H1 (cell line): ENCODE measurements around the gene CLN5. TPM values are rescaled to one million over a fixed set of nuclear protein-coding genes. Genes with fewer than 3 reads are reported as not detected.

Experiments
- CTCF ChIA-PET: fragments of 300-600 bp; sonication (Branson Sonifier 250); formaldehyde crosslinking; loops from one replicate; lab custom pipeline; 2021; ENCODE audit not compliant: partially characterized antibody; lab: Charles Lee
- POLR2A ChIA-PET: fragments of 300-600 bp; sonication (Branson Sonifier 250); formaldehyde crosslinking; loops from one replicate; lab custom pipeline; 2021; ENCODE audit warnings: inconsistent platforms; ENCODE audit not compliant: partially characterized antibody; lab: Charles Lee
- DNase-seq, 2 experiments: peaks; one replicate each; pipeline versions ENCODE4 v3.0.0 to v3.0.0-alpha.2; 2010 to 2022; ENCODE audit warnings: low spot score in 2 of 2, low read depth in 1 of 2, mixed read lengths in 1 of 2
- FAIRE-seq: peaks from 2 replicates; lab custom pipeline; 2011; peaks lifted over from hg19 to GRCh38; lab: Jason Lieb, UNC
- H2AFZ ChIP-seq: 2 replicates; pipeline ENCODE4 v1.8.1; 2012; ENCODE audit warnings: low read length, inconsistent platforms
- H2AK5ac ChIP-seq: 2 replicates; pipeline ENCODE4 v1.6.1; 2013; ENCODE audit warnings: low read depth, low read length
- H2BK120ac ChIP-seq: replicated peaks from 2 replicates; pipeline ENCODE3; 2013; ENCODE audit warnings: low read depth, low read length, inconsistent platforms
- H2BK12ac ChIP-seq: 2 replicates; pipeline ENCODE4 v1.6.1; 2013; ENCODE audit warnings: low read depth, low read length
- H2BK15ac ChIP-seq: 2 replicates; pipeline ENCODE4 v1.6.1; 2013; ENCODE audit warnings: low read length
- H2BK20ac ChIP-seq: 2 replicates; pipeline ENCODE4 v1.6.1; 2013; ENCODE audit warnings: low read length
- H2BK5ac ChIP-seq: 2 replicates; pipeline ENCODE4 v1.6.1; 2013; ENCODE audit warnings: low read depth, low read length
- H3K14ac ChIP-seq: 2 replicates; pipeline ENCODE4 v1.6.1; 2013; ENCODE audit warnings: inconsistent platforms; ENCODE audit not compliant: insufficient read length
- H3K18ac ChIP-seq: 2 replicates; pipeline ENCODE4 v1.6.1; 2013; ENCODE audit warnings: low read length; ENCODE audit errors: extremely low read depth
- H3K23ac ChIP-seq: 2 replicates; pipeline ENCODE4 v1.6.1; 2013; ENCODE audit warnings: inconsistent platforms; ENCODE audit not compliant: insufficient read length
- H3K23me2 ChIP-seq: 2 replicates; pipeline ENCODE4 v1.6.1; 2013; ENCODE audit warnings: low read depth, low read length
- H3K27ac ChIP-seq: 2 replicates; pipeline ENCODE4 v1.6.1; 2011; ENCODE audit warnings: low read depth, low read length, inconsistent platforms
- H3K27me3 ChIP-seq, 4 experiments: replicated peaks in 1 of 4; 1 replicate in 1 of 4; 2 replicates in 3 of 4; pipeline versions ENCODE4 v1.6.1 to v1.8.1; 2011 to 2013; ENCODE audit warnings: low read length in 3 of 4, mild to moderate bottlenecking in 3 of 4, inconsistent platforms in 2 of 4, mixed read lengths in 2 of 4, moderate library complexity in 1 of 4; ENCODE audit not compliant: control insufficient read depth in 3 of 4, insufficient read depth in 3 of 4; ENCODE audit errors: extremely low read depth in 1 of 4
- H3K36me3 ChIP-seq, 4 experiments: 2 replicates each; pipeline versions ENCODE4 v1.6.1 to v1.8.1; 2011 to 2013; ENCODE audit warnings: mild to moderate bottlenecking in 4 of 4, low read length in 3 of 4, moderate library complexity in 2 of 4, control low read depth in 1 of 4, inconsistent platforms in 1 of 4; ENCODE audit not compliant: insufficient read depth in 4 of 4, control insufficient read depth in 2 of 4
- H3K4ac ChIP-seq: replicated peaks from 2 replicates; pipeline ENCODE3; 2013; ENCODE audit warnings: low read length, low read depth, mixed read lengths, inconsistent platforms; ENCODE audit not compliant: insufficient read length
- H3K4me1 ChIP-seq, 4 experiments: replicated peaks in 1 of 4; 1 replicate in 1 of 4; 2 replicates in 3 of 4; pipeline versions ENCODE4 v1.6.1 to v1.8.1; 2011 to 2013; ENCODE audit warnings: low read length in 3 of 4, inconsistent platforms in 2 of 4, mixed read lengths in 1 of 4; ENCODE audit not compliant: insufficient read depth in 4 of 4, control insufficient read depth in 3 of 4
- H3K4me2 ChIP-seq, 2 experiments: 2 replicates each; pipeline versions ENCODE4 v1.6.1 to v1.8.1; 2011 to 2013; ENCODE audit warnings: low read depth in 2 of 2, low read length in 2 of 2, control low read depth in 1 of 2, inconsistent platforms in 1 of 2, mild to moderate bottlenecking in 1 of 2; ENCODE audit not compliant: insufficient read depth in 1 of 2
- H3K4me3 ChIP-seq, 4 experiments: fragments of 200-600, 300-600 bp in 1 of 4; sonication (generic), shearing (Covaris generic), sonication (Bioruptor Twin) in 1 of 4; 2 replicates each; pipeline versions ENCODE4 v1.5.1 to v1.8.1; 2011 to 2016; ENCODE audit warnings: low read length in 4 of 4, low read depth in 3 of 4, control low read depth in 2 of 4, inconsistent platforms in 2 of 4, mild to moderate bottlenecking in 2 of 4, mixed read lengths in 1 of 4, moderate library complexity in 1 of 4; ENCODE audit not compliant: insufficient read depth in 2 of 4; ENCODE audit errors: extremely low read depth in 1 of 4
- H3K56ac ChIP-seq: replicated peaks from 2 replicates; pipeline ENCODE3; 2013; ENCODE audit warnings: low read depth, mild to moderate bottlenecking, mixed read lengths, low read length, inconsistent platforms; ENCODE audit not compliant: insufficient read length
- H3K79me1 ChIP-seq: 2 replicates; pipeline ENCODE4 v1.6.1; 2013; ENCODE audit warnings: low read depth, low read length, control low read depth
- H3K79me2 ChIP-seq, 2 experiments: 2 replicates each; pipeline versions ENCODE4 v1.6.1 to v1.8.1; 2012 to 2013; ENCODE audit warnings: low read length in 2 of 2, mild to moderate bottlenecking in 2 of 2, inconsistent platforms in 1 of 2; ENCODE audit not compliant: insufficient read depth in 2 of 2, control insufficient read depth in 1 of 2
- H3K9ac ChIP-seq, 4 experiments: replicated peaks in 1 of 4; 1 replicate in 1 of 4; 2 replicates in 3 of 4; pipeline versions ENCODE4 v1.6.1 to v1.8.1; 2011 to 2013; ENCODE audit warnings: low read depth in 3 of 4, low read length in 3 of 4, control low read depth in 2 of 4, mild to moderate bottlenecking in 2 of 4, moderate library complexity in 2 of 4, inconsistent platforms in 1 of 4; ENCODE audit errors: extremely low read depth in 1 of 4
- H3K9me3 ChIP-seq, 2 experiments: 2 replicates each; pipeline versions ENCODE4 v1.6.1 to v1.8.1; 2012 to 2013; ENCODE audit warnings: mild to moderate bottlenecking in 2 of 2, moderate library complexity in 2 of 2, control low read depth in 1 of 2, inconsistent platforms in 1 of 2, low read depth in 1 of 2, low read length in 1 of 2, mixed read lengths in 1 of 2; ENCODE audit not compliant: insufficient read depth in 2 of 2
- H4K20me1 ChIP-seq, 2 experiments: replicated peaks in 1 of 2; 2 replicates each; pipeline versions ENCODE3 to v1.8.1; 2011 to 2013; ENCODE audit warnings: inconsistent platforms in 2 of 2, low read length in 2 of 2, mild to moderate bottlenecking in 1 of 2; ENCODE audit not compliant: insufficient read depth in 2 of 2, control insufficient read depth in 1 of 2
- H4K5ac ChIP-seq: 2 replicates; pipeline ENCODE4 v1.6.1; 2013; ENCODE audit warnings: low read length, low read depth, mixed read lengths, inconsistent platforms; ENCODE audit not compliant: insufficient read length
- H4K8ac ChIP-seq: 2 replicates; pipeline ENCODE4 v1.8.0; 2013; ENCODE audit warnings: mild to moderate bottlenecking, moderate library complexity, low read length, inconsistent platforms; ENCODE audit not compliant: insufficient read depth; ENCODE audit errors: extremely low read depth
- H4K91ac ChIP-seq: replicated peaks from 2 replicates; pipeline ENCODE3; 2013; ENCODE audit warnings: low read length, mixed read lengths, inconsistent platforms; ENCODE audit not compliant: insufficient read length
- EGR1 ChIP-seq: IDR thresholded peaks from 2 replicates; pipeline ENCODE4 v1.6.1; 2011; ENCODE audit warnings: low read depth, low read length, borderline replicate concordance
- GTF2F1 ChIP-seq: IDR thresholded peaks from 2 replicates; pipeline ENCODE4 v1.6.1; 2012; ENCODE audit warnings: low read depth, low read length, improper control_type of control experiment, borderline replicate concordance
- RAD21 ChIP-seq, 2 experiments: IDR thresholded peaks in 1 of 2; conservative IDR thresholded peaks in 1 of 2; 2 replicates each; pipeline ENCODE4 v1.6.1; 2011; ENCODE audit warnings: low read depth in 2 of 2, low read length in 2 of 2, improper control_type of control experiment in 1 of 2, inconsistent platforms in 1 of 2, mild to moderate bottlenecking in 1 of 2, moderate library complexity in 1 of 2
- WGBS, 2 experiments: shearing (Covaris generic) in 1 of 2; methylation state at CpG; one replicate each; pipeline versions ENCODE4 v1.1.6 to v1.1.7; 2013 to 2015; ENCODE audit warnings: low lambda C conversion rate in 2 of 2, mixed read lengths in 2 of 2, inconsistent platforms in 1 of 2, low coverage in 1 of 2, missing lambda C conversion rate in 1 of 2; ENCODE audit not compliant: insufficient replicate concordance in 2 of 2, insufficient coverage in 1 of 2, insufficient read length in 1 of 2; ENCODE audit errors: extremely low coverage in 1 of 2, missing lambda C conversion rate in 1 of 2; 5-methylcytosine and 5-hydroxymethylcytosine counted together
- polyA plus RNA-seq, 7 experiments: library from polyadenylated mRNA; depleted of rRNA in 3 of 7; stranded (reverse) in 5 of 7; unstranded in 2 of 7; fragments of >200 nt in 5 of 7; fragments of 200-250 nt in 2 of 7; gene quantifications; 1 replicate in 5 of 7; 2 replicates in 1 of 7; 4 replicates in 1 of 7; pipeline versions ENCODE4 v1.2.1 to v1.2.3, GENCODE V29; 2011 to 2013; ENCODE audit warnings: missing spikeins in 2 of 7, mixed read lengths in 2 of 7
- total RNA-seq: library from RNA; stranded (reverse); fragmentation: NEBNext Ultra II Directional; extraction: Animal tissue kit (Norgen Biotek cat#: 25700); gene quantifications from 2 replicates; pipeline ENCODE4 v1.2.1, GENCODE V29; 2021
- TF ChIP-seq, protein P1 (sequence below), 3 experiments: IDR thresholded peaks; 1 replicate in 2 of 3; 2 replicates in 1 of 3; pipeline versions ENCODE4 v1.5.1 to v1.6.1; 2011; ENCODE audit warnings: low read length in 3 of 3, mild to moderate bottlenecking in 3 of 3, inconsistent platforms in 2 of 3, low read depth in 1 of 3, moderate library complexity in 1 of 3; ENCODE audit not compliant: insufficient read depth in 1 of 3; ENCODE audit errors: control extremely low read depth in 1 of 3
- TF ChIP-seq, protein P2 (sequence below): IDR thresholded peaks from 2 replicates; pipeline ENCODE4 v1.6.1; 2012; ENCODE audit warnings: low read length, inconsistent platforms

The CLN5 gene
- total and polyA plus RNA-seq, 2 of the 8 experiments (the other 6 are each of a cell fraction or from before 2014, with no cell fraction given), result 5.3 to 10.1 TPM

DNA sequence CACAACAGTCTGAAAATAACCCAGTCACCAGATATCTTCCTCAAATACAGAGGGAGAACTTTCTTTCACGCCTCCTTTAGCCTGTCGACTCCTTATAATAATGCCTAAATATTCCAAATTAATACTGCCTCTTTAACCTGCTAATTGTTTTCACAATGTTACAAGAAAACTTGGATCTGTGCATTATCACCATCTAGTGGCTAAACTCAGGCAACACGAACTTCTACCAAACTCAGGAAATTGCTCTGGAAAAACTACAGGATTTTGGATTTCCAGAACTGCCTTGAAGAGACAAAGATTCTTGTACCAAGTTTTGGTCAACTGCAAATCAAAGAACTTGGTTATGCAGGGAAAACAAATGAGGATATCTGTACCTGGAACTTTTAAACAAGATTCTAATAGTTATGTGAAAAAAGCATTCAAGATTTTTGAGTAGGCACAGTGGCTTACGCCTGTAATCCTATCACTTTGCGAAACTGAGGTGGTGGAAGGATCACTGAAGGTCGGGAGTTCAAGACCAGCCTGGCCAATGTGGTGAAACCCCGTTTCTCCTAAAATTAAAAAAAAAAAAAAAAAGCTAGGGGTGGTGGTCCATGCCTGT is 10.8 kb downstream of the CLN5 start:
- CTCF ChIA-PET, result interaction anchor here (0.6 to 4.7 kb wide), 23 partner anchors 8 to 1311 kb away, joined by 3 to 26 read pairs (median 3); partner anchors contain the start of gene CLN5
- no peaks in the 10 kb centered on the region for H3K27me3 ChIP-seq
- no peak overlapping the region for H2AFZ ChIP-seq
- TF ChIP-seq GTF2F1, result no peak
- TF ChIP-seq, protein P1, sequence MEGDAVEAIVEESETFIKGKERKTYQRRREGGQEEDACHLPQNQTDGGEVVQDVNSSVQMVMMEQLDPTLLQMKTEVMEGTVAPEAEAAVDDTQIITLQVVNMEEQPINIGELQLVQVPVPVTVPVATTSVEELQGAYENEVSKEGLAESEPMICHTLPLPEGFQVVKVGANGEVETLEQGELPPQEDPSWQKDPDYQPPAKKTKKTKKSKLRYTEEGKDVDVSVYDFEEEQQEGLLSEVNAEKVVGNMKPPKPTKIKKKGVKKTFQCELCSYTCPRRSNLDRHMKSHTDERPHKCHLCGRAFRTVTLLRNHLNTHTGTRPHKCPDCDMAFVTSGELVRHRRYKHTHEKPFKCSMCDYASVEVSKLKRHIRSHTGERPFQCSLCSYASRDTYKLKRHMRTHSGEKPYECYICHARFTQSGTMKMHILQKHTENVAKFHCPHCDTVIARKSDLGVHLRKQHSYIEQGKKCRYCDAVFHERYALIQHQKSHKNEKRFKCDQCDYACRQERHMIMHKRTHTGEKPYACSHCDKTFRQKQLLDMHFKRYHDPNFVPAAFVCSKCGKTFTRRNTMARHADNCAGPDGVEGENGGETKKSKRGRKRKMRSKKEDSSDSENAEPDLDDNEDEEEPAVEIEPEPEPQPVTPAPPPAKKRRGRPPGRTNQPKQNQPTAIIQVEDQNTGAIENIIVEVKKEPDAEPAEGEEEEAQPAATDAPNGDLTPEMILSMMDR (IDR thresholded peaks at IDR 0.05; ENCODE audit: control extremely low read depth in 1 of 3, insufficient read depth in 1 of 3, low read depth in 1 of 3, low read length in 3 of 3), result peak in 2 of 3 experiments; percentile 47 to 65; a peak in 2 of 4 replicates
- TF ChIP-seq, protein P2, sequence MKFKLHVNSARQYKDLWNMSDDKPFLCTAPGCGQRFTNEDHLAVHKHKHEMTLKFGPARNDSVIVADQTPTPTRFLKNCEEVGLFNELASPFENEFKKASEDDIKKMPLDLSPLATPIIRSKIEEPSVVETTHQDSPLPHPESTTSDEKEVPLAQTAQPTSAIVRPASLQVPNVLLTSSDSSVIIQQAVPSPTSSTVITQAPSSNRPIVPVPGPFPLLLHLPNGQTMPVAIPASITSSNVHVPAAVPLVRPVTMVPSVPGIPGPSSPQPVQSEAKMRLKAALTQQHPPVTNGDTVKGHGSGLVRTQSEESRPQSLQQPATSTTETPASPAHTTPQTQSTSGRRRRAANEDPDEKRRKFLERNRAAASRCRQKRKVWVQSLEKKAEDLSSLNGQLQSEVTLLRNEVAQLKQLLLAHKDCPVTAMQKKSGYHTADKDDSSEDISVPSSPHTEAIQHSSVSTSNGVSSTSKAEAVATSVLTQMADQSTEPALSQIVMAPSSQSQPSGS, result no peak
- peak; percentile 47 to 59 for TF ChIP-seq RAD21 (IDR thresholded peaks at IDR 0.05 in 1 of 2, conservative IDR thresholded peaks at IDR 0.05 in 1 of 2; ENCODE audit: low read depth in 2 of 2, low read length in 2 of 2)
- TF ChIP-seq EGR1, result no peak
- TF ChIP-seq, all 59 proteins: peak for 2
- no peaks in the 10 kb centered on the region for H3K23me2 ChIP-seq
- H4K20me1 ChIP-seq, result peaks cover 0 to 1% of the 10 kb centered on the region in 2 experiments
- POLR2A ChIA-PET, result interaction anchor here (0.9 to 1.4 kb wide), 2 partner anchors 10 to 15 kb away, joined by 3 read pairs; no protein-coding TSS in a partner anchor
- H3K79me2 ChIP-seq, result no peaks in the 10 kb centered on the region
- no peaks in the 10 kb centered on the region for H3K4me1 ChIP-seq
- no peak overlapping the region for H3K56ac ChIP-seq
- no peak overlapping the region for H4K91ac ChIP-seq
- H2BK120ac ChIP-seq, result no peak overlapping the region
- H2AK5ac ChIP-seq, result no peak overlapping the region
- no peak overlapping the region for H3K23ac ChIP-seq
- no peak overlapping the region for H3K4ac ChIP-seq
- DNase-seq, result no peak
- WGBS, 2 experiments, result 74% methylated on average over 7 of the region's 7 CpGs; no CpG with 5 or more reads in 1 of the 2 experiments
- H3K9me3 ChIP-seq, result no peaks in the 10 kb centered on the region
- no peak overlapping the region for H3K14ac ChIP-seq
- no peaks in the 10 kb centered on the region; the same call in 1 of the 2 replicates for H3K79me1 ChIP-seq
- H4K5ac ChIP-seq, result no peak overlapping the region
- H2BK15ac ChIP-seq, result no peak overlapping the region
- no peak overlapping the region for H3K18ac ChIP-seq
- no peak overlapping the region for H2BK20ac ChIP-seq
- peak overlapping the region in 1 of 4 experiments; percentile 8; a peak in 1 of 7 replicates for H3K9ac ChIP-seq
- no peak overlapping the region for H3K4me3 ChIP-seq
- no peak overlapping the region for H3K27ac ChIP-seq
- no peak overlapping the region for H4K8ac ChIP-seq
- H2BK12ac ChIP-seq, result no peak overlapping the region
- peak; percentile 83 for FAIRE-seq
- H2BK5ac ChIP-seq, result no peak overlapping the region
- H3K36me3 ChIP-seq, result peaks cover 3 to 26% (median 11%) of the 10 kb centered on the region in 4 experiments; a peak in 7 of 8 replicates
- no peak overlapping the region for H3K4me2 ChIP-seq
